Measurements from ENCODE around the gene CSE1L.

DNA sequence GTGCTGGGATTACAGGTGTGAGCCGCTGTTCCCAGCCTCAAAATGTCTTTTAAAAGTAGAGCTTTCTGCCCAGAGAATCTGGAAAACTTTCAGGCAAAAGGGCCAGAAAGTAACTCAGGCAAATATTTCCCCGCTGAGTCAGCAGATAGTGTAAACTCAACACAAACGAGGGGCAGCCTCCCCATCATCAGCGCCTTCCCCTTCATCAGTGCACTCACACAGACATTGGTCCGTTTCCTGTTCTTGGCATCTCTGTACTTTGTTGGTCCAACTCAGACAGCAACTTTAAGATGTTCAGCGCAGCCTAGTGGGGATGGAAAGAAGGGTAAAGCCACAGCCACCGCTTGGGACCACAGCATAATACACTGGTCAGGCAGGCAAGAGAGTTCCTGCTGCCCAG is 69.5 kb downstream of the CSE1L start:
- TF ChIP-seq, protein P1, sequence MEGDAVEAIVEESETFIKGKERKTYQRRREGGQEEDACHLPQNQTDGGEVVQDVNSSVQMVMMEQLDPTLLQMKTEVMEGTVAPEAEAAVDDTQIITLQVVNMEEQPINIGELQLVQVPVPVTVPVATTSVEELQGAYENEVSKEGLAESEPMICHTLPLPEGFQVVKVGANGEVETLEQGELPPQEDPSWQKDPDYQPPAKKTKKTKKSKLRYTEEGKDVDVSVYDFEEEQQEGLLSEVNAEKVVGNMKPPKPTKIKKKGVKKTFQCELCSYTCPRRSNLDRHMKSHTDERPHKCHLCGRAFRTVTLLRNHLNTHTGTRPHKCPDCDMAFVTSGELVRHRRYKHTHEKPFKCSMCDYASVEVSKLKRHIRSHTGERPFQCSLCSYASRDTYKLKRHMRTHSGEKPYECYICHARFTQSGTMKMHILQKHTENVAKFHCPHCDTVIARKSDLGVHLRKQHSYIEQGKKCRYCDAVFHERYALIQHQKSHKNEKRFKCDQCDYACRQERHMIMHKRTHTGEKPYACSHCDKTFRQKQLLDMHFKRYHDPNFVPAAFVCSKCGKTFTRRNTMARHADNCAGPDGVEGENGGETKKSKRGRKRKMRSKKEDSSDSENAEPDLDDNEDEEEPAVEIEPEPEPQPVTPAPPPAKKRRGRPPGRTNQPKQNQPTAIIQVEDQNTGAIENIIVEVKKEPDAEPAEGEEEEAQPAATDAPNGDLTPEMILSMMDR (IDR thresholded peaks at IDR 0.05), result no peak
- no peak for TF ChIP-seq POLR2A (IDR thresholded peaks at IDR 0.05)
